Right cardiac atrium (tissue), 5 donors: Measurements from ENCODE around the gene NISCH. TPM values are rescaled to one million over a fixed set of nuclear protein-coding genes. Genes with fewer than 3 reads are reported as not detected.

Experiments
- ATAC-seq, 2 donors: fragments of 200-7000 bp; cut with Tn5 transposase; one replicate each; pipeline versions ENCODE4 v1.8.0 to v1.9.1; 2020; ENCODE audit warnings: moderate library complexity in 2 of 2, mild to moderate bottlenecking in 1 of 2
- DNase-seq, 3 donors: peaks; one replicate each; pipeline ENCODE4 v3.0.0-alpha.2; 2020
- H3K27ac ChIP-seq: one replicate; pipeline ENCODE4 v1.5.1; 2013; ENCODE audit warnings: mild to moderate bottlenecking, low read length, control low read depth, moderate library complexity
- H3K27me3 ChIP-seq: one replicate; pipeline ENCODE4 v1.6.1; 2013; ENCODE audit not compliant: control insufficient read depth, insufficient read depth
- H3K4me1 ChIP-seq: one replicate; pipeline ENCODE4 v1.6.1; 2013; ENCODE audit warnings: low read length; ENCODE audit not compliant: control insufficient read depth, insufficient read depth
- H3K4me3 ChIP-seq: one replicate; pipeline ENCODE4 v1.5.1; 2013; ENCODE audit warnings: low read length, control low read depth
- H3K9me3 ChIP-seq: one replicate; pipeline ENCODE4 v1.6.1; 2013; ENCODE audit warnings: low read length; ENCODE audit not compliant: control insufficient read depth
- WGBS: extraction: QIAGEN DNeasy Blood & Tissue Kit; methylation state at CpG from one replicate; pipeline ENCODE4 v1.1.7; 2013; 5-methylcytosine and 5-hydroxymethylcytosine counted together
- intact Hi-C, 4 donors: fragments of 100-400 bp; cut with DNase I; formaldehyde crosslinking; loops; one replicate each; pipeline versions ENCODE4 v1.11.0 to v1.14.0; 2022 to 2023
- polyA plus RNA-seq: library from polyadenylated mRNA; stranded (reverse); fragments of 200-250 nt; gene quantifications from one replicate; pipeline ENCODE4 v1.2.3, GENCODE V29; 2013
- total RNA-seq, 4 donors: library from RNA; stranded (reverse); fragmentation: NEBNext Ultra II Directional; extraction: Animal tissue kit (Norgen Biotek cat#: 25700); gene quantifications; one replicate each; pipeline ENCODE4 v1.2.1, GENCODE V29; 2021
- donor health status: healthy with polysubstance abuse.
- donor health status: DM: no; HTN: yes; CAD: no.
- donor health status: DM: no; HTN: no; CAD: no.
- donor health status: DM: no; HTN: yes; CAD: no; lungs with severe emphysema.
- donor health status: DM: yes; HTN: yes; CAD: no.

Gene NISCH
- total and polyA plus RNA-seq, 5 donors, result 31.2 to 59.2 (median 50.7) TPM

GRCh38 chr3:52447512-52448355 lies 7.7 kb upstream of the NISCH start:
- intact Hi-C loops, result loop anchor here in 2 of 4 donors (1.0 to 2.0 kb wide), 2 partner anchors 19 kb away; no protein-coding TSS in a partner anchor
- Histone ChIP-seq H3K27me3 (no peaks in the 10 kb centered on the region), H3K4me3 (no peak overlapping the region), H3K9me3 (no peaks in the 10 kb centered on the region), H3K27ac (peak overlapping the region; percentile 25), H3K4me1 (peaks cover 5% of the 10 kb centered on the region)
- ATAC-seq (peak in 1 of 2 donors; percentile 1), DNase-seq (peak in 2 of 3 donors; percentile 25 to 46)
- 60% methylated on average over 12 of the region's 12 CpGs for WGBS

GRCh38 chr3:52450489-52451236 lies 4.7 kb upstream of the NISCH start:
- ATAC-seq (no peak), DNase-seq (peak in 2 of 3 donors; percentile 42 to 54)
- whole genome bisulfite sequencing, result 72% methylated on average over 11 of the region's 11 CpGs
- intact Hi-C loops, result no loop called here
- no peaks in the 10 kb centered on the region for H3K27me3 ChIP-seq
- H3K4me1 ChIP-seq, result peaks cover 10% of the 10 kb centered on the region
- no peak overlapping the region for H3K4me3 ChIP-seq
- peak overlapping the region; percentile 86 for H3K27ac ChIP-seq
- no peaks in the 10 kb centered on the region for H3K9me3 ChIP-seq

GRCh38 chr3:52451237-52452083 lies 3.9 kb upstream of the NISCH start:
- Histone ChIP-seq H3K4me1 (peaks cover 10% of the 10 kb centered on the region), H3K9me3 (no peaks in the 10 kb centered on the region), H3K27ac (peak overlapping the region; percentile 86), H3K27me3 (no peaks in the 10 kb centered on the region), H3K4me3 (peak overlapping the region; percentile 2)
- WGBS, result 71% methylated on average over 24 of the region's 24 CpGs
- DNase-seq (peak in 2 of 3 donors; percentile 39 to 50), ATAC-seq (no peak)
- intact Hi-C loops, result no loop called here

GRCh38 chr3:52452126-52452525 lies 3.3 kb upstream of the NISCH start:
- Histone ChIP-seq H3K4me3 (peak overlapping the region; percentile 2), H3K27me3 (no peaks in the 10 kb centered on the region), H3K27ac (peak overlapping the region; percentile 86), H3K4me1 (peaks cover 6% of the 10 kb centered on the region), H3K9me3 (no peaks in the 10 kb centered on the region)
- 63% methylated on average over 6 of the region's 6 CpGs for WGBS
- DNase-seq (peak in 2 of 3 donors; percentile 49 to 50), ATAC-seq (no peak)
- intact Hi-C loops, result no loop called here

GRCh38 chr3:52452570-52453221 lies 2.7 kb upstream of the NISCH start:
- Histone ChIP-seq H3K4me1 (peaks cover 9% of the 10 kb centered on the region), H3K27me3 (no peaks in the 10 kb centered on the region), H3K27ac (peak overlapping the region; percentile 86), H3K9me3 (no peaks in the 10 kb centered on the region), H3K4me3 (peak overlapping the region; percentile 36)
- WGBS, result 65% methylated on average over 11 of the region's 11 CpGs
- ATAC-seq, result peak; percentile 35 to 55
- DNase-seq, result peak in 2 of 3 donors; percentile 77 to 83
- intact Hi-C loops, result no loop called here

- Histone ChIP-seq H3K27ac (peak within 1 kb of the TSS; percentile 95), H3K4me3 (peak within 1 kb of the TSS; percentile 85), H3K4me1 (peaks cover 9% of the 10 kb centered on the region), H3K27me3 (no peaks in the 10 kb centered on the region), H3K9me3 (no peaks in the 10 kb centered on the region)
- 47% methylated on average over 16 of the region's 16 CpGs for WGBS
- ATAC-seq, result peak; percentile 38 to 49
- intact Hi-C loops, result no loop called here
- peak; percentile 59 to 85 (median 79) for DNase-seq
Measured at GRCh38 chr3:52453496-52454249, 1.7 kb upstream of the NISCH start, which contains the start of gene TNNC1. Gene TNNC1, minus strand, starts transcription at chr3:52454041. Its CDS starts 26 bp downstream, at chr3:52454015.

- WGBS, result 49% methylated on average over 8 of the region's 8 CpGs
- no peaks in the 10 kb centered on the region for H3K9me3 ChIP-seq
- H3K4me1 ChIP-seq, result peaks cover 9% of the 10 kb centered on the region
- intact Hi-C loops, result no loop called here
- H3K27me3 ChIP-seq, result no peaks in the 10 kb centered on the region
- ATAC-seq (no peak), DNase-seq (peak in 2 of 3 donors; percentile 78 to 79)
- peak overlapping the region; percentile 85 for H3K4me3 ChIP-seq
- H3K27ac ChIP-seq, result peak overlapping the region; percentile 95
Measured at GRCh38 chr3:52454250-52454937, 1.0 kb upstream of the NISCH start.

- Histone ChIP-seq H3K27me3 (no peaks in the 10 kb centered on the region), H3K27ac (peak overlapping the region; percentile 95), H3K4me1 (peaks cover 9% of the 10 kb centered on the region), H3K9me3 (no peaks in the 10 kb centered on the region), H3K4me3 (peak overlapping the region; percentile 85)
- WGBS, result 33% methylated on average over 11 of the region's 11 CpGs
- ATAC-seq (no peak), DNase-seq (no peak)
- intact Hi-C loops, result no loop called here
Measured at GRCh38 chr3:52454938-52455282, 494 bp upstream of the NISCH start.

- peak in 2 of 3 donors; percentile 77 to 79 for DNase-seq
- intact Hi-C loops, result no loop called here
- H3K4me1 ChIP-seq, result peaks cover 9% of the 10 kb centered on the region
Measured at GRCh38 chr3:52456169-52456799, 880 bp downstream of the NISCH start.

More at GRCh38 chr3:52456169-52456799, 880 bp downstream of the NISCH start:
- 7% methylated on average over 13 of the region's 13 CpGs for WGBS
- H3K9me3 ChIP-seq, result no peaks in the 10 kb centered on the region
- ATAC-seq, result peak; percentile 20 to 61
- H3K27me3 ChIP-seq, result no peaks in the 10 kb centered on the region
- H3K4me3 ChIP-seq, result peak overlapping the region; percentile 85
- H3K27ac ChIP-seq, result peak overlapping the region; percentile 81
